ENCODE results near the gene OR52N4.
"Not testable (repeated sequence)": the region's sequence is repeated elsewhere in the genome, so short reads cannot be mapped to it uniquely, and the experiment has no call there.

Gene OR52N4

GRCh38 chr11:5753943-5754342 is at the start of gene OR52N4:
Gene OR52N4 (plus strand): TSS chr11:5754243. CDS start chr11:5754741, 498 bp downstream.
- Mint-ChIP-seq H3K36me3 (peaks cover 8% of the 10 kb centered on the region), H3K4me3 (no peak within 1 kb of the TSS), H3K4me1 (no peaks in the 10 kb centered on the region), H3K9me3 (no peaks in the 10 kb centered on the region), H3K27ac (no peak within 1 kb of the TSS), H3K27me3 (no peaks in the 10 kb centered on the region)
- ATAC-seq = no peak

- Mint-ChIP-seq H3K27ac (peak overlapping the region; percentile 69), H3K9me3 (no peaks in the 10 kb centered on the region), H3K4me3 (no peak overlapping the region), H3K27me3 (no peaks in the 10 kb centered on the region), H3K36me3 (peaks cover 50% of the 10 kb centered on the region), H3K4me1 (peaks cover 36% of the 10 kb centered on the region)
- no peak for ATAC-seq
Observed at GRCh38 chr11:5705688-5706087, 48.4 kb upstream of the OR52N4 start.

- no peaks in the 10 kb centered on the region for H3K9me3 Mint-ChIP-seq
- ATAC-seq = no peak
Observed at GRCh38 chr11:5712507-5712906, 41.5 kb upstream of the OR52N4 start.

GRCh38 chr11:5713695-5714094 is 40.3 kb upstream of the OR52N4 start:
- Mint-ChIP-seq H3K4me1 (peaks cover 5% of the 10 kb centered on the region), H3K9me3 (no peaks in the 10 kb centered on the region), H3K4me3 (no peak overlapping the region), H3K27ac (no peak overlapping the region), H3K36me3 (peaks cover 19% of the 10 kb centered on the region), H3K27me3 (no peaks in the 10 kb centered on the region)
- ATAC-seq = no peak

More at GRCh38 chr11:5712507-5712906, 41.5 kb upstream of the OR52N4 start:
- H3K4me1 Mint-ChIP-seq = peaks cover 10% of the 10 kb centered on the region
- H3K27ac Mint-ChIP-seq = no peak overlapping the region
- H3K4me3 Mint-ChIP-seq = no peak overlapping the region
- H3K27me3 Mint-ChIP-seq = no peaks in the 10 kb centered on the region
- peaks cover 21% of the 10 kb centered on the region for H3K36me3 Mint-ChIP-seq

GRCh38 chr11:5716518-5716917 is 37.5 kb upstream of the OR52N4 start:
- not testable (repeated sequence) for H3K9me3 Mint-ChIP-seq, ATAC-seq
- H3K36me3 Mint-ChIP-seq = peaks cover 25% of the 10 kb centered on the region

GRCh38 chr11:5719703-5720495 is 34.1 kb upstream of the OR52N4 start:
- Mint-ChIP-seq H3K27ac (no peak overlapping the region), H3K9me3 (no peaks in the 10 kb centered on the region), H3K4me3 (no peak overlapping the region), H3K4me1 (no peaks in the 10 kb centered on the region), H3K27me3 (no peaks in the 10 kb centered on the region), H3K36me3 (peaks cover 25% of the 10 kb centered on the region)
- ATAC-seq = no peak

More at GRCh38 chr11:5716518-5716917, 37.5 kb upstream of the OR52N4 start:
- not testable (repeated sequence) for H3K4me3 Mint-ChIP-seq, H3K27me3 Mint-ChIP-seq, H3K27ac Mint-ChIP-seq, H3K4me1 Mint-ChIP-seq

- no peaks in the 10 kb centered on the region for H3K27me3 Mint-ChIP-seq
- no peaks in the 10 kb centered on the region for H3K9me3 Mint-ChIP-seq
- H3K4me3 Mint-ChIP-seq = no peak overlapping the region
- H3K27ac Mint-ChIP-seq = no peak overlapping the region
- H3K4me1 Mint-ChIP-seq = no peaks in the 10 kb centered on the region
- no peak for ATAC-seq
- H3K36me3 Mint-ChIP-seq = peaks cover 28% of the 10 kb centered on the region
Observed at GRCh38 chr11:5722622-5723021, 31.4 kb upstream of the OR52N4 start.

GRCh38 chr11:5726351-5726750 is 27.7 kb upstream of the OR52N4 start:
- no peaks in the 10 kb centered on the region for H3K4me1 Mint-ChIP-seq

GRCh38 chr11:5727691-5728090 is 26.4 kb upstream of the OR52N4 start:
- no peaks in the 10 kb centered on the region for H3K9me3 Mint-ChIP-seq
- H3K27me3 Mint-ChIP-seq = no peaks in the 10 kb centered on the region
- no peaks in the 10 kb centered on the region for H3K4me1 Mint-ChIP-seq
- no peak overlapping the region for H3K4me3 Mint-ChIP-seq
- peaks cover 16% of the 10 kb centered on the region for H3K36me3 Mint-ChIP-seq
- ATAC-seq = no peak
- no peak overlapping the region for H3K27ac Mint-ChIP-seq

More at GRCh38 chr11:5726351-5726750, 27.7 kb upstream of the OR52N4 start:
- no peaks in the 10 kb centered on the region for H3K9me3 Mint-ChIP-seq
- H3K27me3 Mint-ChIP-seq = no peaks in the 10 kb centered on the region
- no peak for ATAC-seq
- no peak overlapping the region for H3K27ac Mint-ChIP-seq
- H3K36me3 Mint-ChIP-seq = peaks cover 16% of the 10 kb centered on the region
- no peak overlapping the region for H3K4me3 Mint-ChIP-seq

GRCh38 chr11:5736396-5736795 is 17.6 kb upstream of the OR52N4 start, which contains the start of gene OR56B1:
Gene OR56B1 (plus strand): TSS chr11:5736448. CDS start chr11:5736517, 69 bp downstream.
- peaks cover 5% of the 10 kb centered on the region for H3K9me3 Mint-ChIP-seq
- no peak within 1 kb of the TSS for H3K27ac Mint-ChIP-seq
- H3K27me3 Mint-ChIP-seq = no peaks in the 10 kb centered on the region
- no peaks in the 10 kb centered on the region for H3K4me1 Mint-ChIP-seq
- peaks cover 30% of the 10 kb centered on the region for H3K36me3 Mint-ChIP-seq
- no peak within 1 kb of the TSS for H3K4me3 Mint-ChIP-seq
- ATAC-seq = no peak

- Mint-ChIP-seq H3K27ac (no peak overlapping the region), H3K9me3 (peaks cover 11% of the 10 kb centered on the region), H3K36me3 (peaks cover 37% of the 10 kb centered on the region), H3K4me1 (no peaks in the 10 kb centered on the region), H3K27me3 (peaks cover 7% of the 10 kb centered on the region), H3K4me3 (no peak overlapping the region)
- no peak for ATAC-seq
Observed at GRCh38 chr11:5737091-5737490, 17.0 kb upstream of the OR52N4 start.

GRCh38 chr11:5737670-5738392 is 16.2 kb upstream of the OR52N4 start:
- no peak overlapping the region for H3K4me3 Mint-ChIP-seq
- no peaks in the 10 kb centered on the region for H3K4me1 Mint-ChIP-seq
- ATAC-seq = no peak
- peaks cover 9% of the 10 kb centered on the region for H3K27me3 Mint-ChIP-seq
- H3K36me3 Mint-ChIP-seq = peaks cover 39% of the 10 kb centered on the region
- no peak overlapping the region for H3K27ac Mint-ChIP-seq
- H3K9me3 Mint-ChIP-seq = peaks cover 11% of the 10 kb centered on the region

- Mint-ChIP-seq H3K27me3 (peaks cover 9% of the 10 kb centered on the region), H3K9me3 (peaks cover 11% of the 10 kb centered on the region), H3K36me3 (peaks cover 39% of the 10 kb centered on the region), H3K4me1 (no peaks in the 10 kb centered on the region), H3K4me3 (no peak overlapping the region), H3K27ac (no peak overlapping the region)
- ATAC-seq = no peak
Observed at GRCh38 chr11:5738431-5738830, 15.6 kb upstream of the OR52N4 start.

GRCh38 chr11:5746614-5747013 is 7.4 kb upstream of the OR52N4 start:
- no peak for ATAC-seq

GRCh38 chr11:5749836-5750235 is 4.2 kb upstream of the OR52N4 start:
- ATAC-seq = no peak
- H3K27me3 Mint-ChIP-seq = no peaks in the 10 kb centered on the region
- H3K4me1 Mint-ChIP-seq = no peaks in the 10 kb centered on the region
- no peaks in the 10 kb centered on the region for H3K9me3 Mint-ChIP-seq
- H3K27ac Mint-ChIP-seq = no peak overlapping the region
- H3K4me3 Mint-ChIP-seq = no peak overlapping the region
- H3K36me3 Mint-ChIP-seq = no peaks in the 10 kb centered on the region

More at GRCh38 chr11:5746614-5747013, 7.4 kb upstream of the OR52N4 start:
- Mint-ChIP-seq H3K4me3 (no peak overlapping the region), H3K9me3 (peaks cover 4% of the 10 kb centered on the region), H3K27ac (no peak overlapping the region), H3K4me1 (no peaks in the 10 kb centered on the region), H3K36me3 (peaks cover 7% of the 10 kb centered on the region), H3K27me3 (peaks cover 7% of the 10 kb centered on the region)
